ENCODE data around the gene CCM2L.

CCM2L gene

GRCh38 chr20:31998246-31998645 is 12.0 kb upstream of the CCM2L start:
- DNase-seq: no peak

GRCh38 chr20:32003325-32003724 is 6.9 kb upstream of the CCM2L start:
- no peak for DNase-seq

- DNase-seq: no peak
Measured at GRCh38 chr20:32004963-32005362, 5.3 kb upstream of the CCM2L start.

GRCh38 chr20:32006053-32006452 is 4.2 kb upstream of the CCM2L start:
- no peak for DNase-seq

- DNase-seq: peak; percentile 7
Measured at GRCh38 chr20:32006841-32007786, 3.1 kb upstream of the CCM2L start.

- DNase-seq: no peak
Measured at GRCh38 chr20:32007787-32008616, 2.2 kb upstream of the CCM2L start.

- DNase-seq: no peak
Measured at GRCh38 chr20:32009564-32009963, 674 bp upstream of the CCM2L start.

- no peak for DNase-seq
Measured at GRCh38 chr20:32010666-32011065, 428 bp downstream of the CCM2L start.

GRCh38 chr20:32012159-32012688 is 2.0 kb downstream of the CCM2L start:
- no peak for DNase-seq

- DNase-seq: no peak
Measured at GRCh38 chr20:32013326-32013725, 3.1 kb downstream of the CCM2L start.

GRCh38 chr20:32017711-32018251 is 7.5 kb downstream of the CCM2L start:
- peak; percentile 81 for DNase-seq

GRCh38 chr20:32018269-32019155 is 8.3 kb downstream of the CCM2L start:
- peak; percentile 81 for DNase-seq

GRCh38 chr20:32019156-32019510 is 8.9 kb downstream of the CCM2L start:
- no peak for DNase-seq

GRCh38 chr20:32019563-32020463 is 9.6 kb downstream of the CCM2L start:
- no peak for DNase-seq

GRCh38 chr20:32021091-32021490 is 10.9 kb downstream of the CCM2L start:
- DNase-seq: no peak

GRCh38 chr20:32024683-32025295 is 14.6 kb downstream of the CCM2L start:
- DNase-seq: no peak

GRCh38 chr20:32027643-32028042 is 17.4 kb downstream of the CCM2L start:
- no peak for DNase-seq

- DNase-seq: no peak
Measured at GRCh38 chr20:32028647-32029372, 18.6 kb downstream of the CCM2L start.

GRCh38 chr20:32029561-32029960 is 19.3 kb downstream of the CCM2L start:
- DNase-seq: no peak

Data from NCI-H1417 treated with DMSO at 0.1 percent for 48 hours (cell line).